ENCODE measurements around the gene PMCH. TPM values are rescaled to one million over a fixed set of nuclear protein-coding genes. Genes with fewer than 3 reads are reported as not detected.
"Not testable (repeated sequence)": the region's sequence is repeated elsewhere in the genome, so short reads cannot be mapped to it uniquely, and the experiment has no call there.

PMCH gene, protein sequence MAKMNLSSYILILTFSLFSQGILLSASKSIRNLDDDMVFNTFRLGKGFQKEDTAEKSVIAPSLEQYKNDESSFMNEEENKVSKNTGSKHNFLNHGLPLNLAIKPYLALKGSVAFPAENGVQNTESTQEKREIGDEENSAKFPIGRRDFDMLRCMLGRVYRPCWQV
- not detected in 2 replicates for total RNA-seq (2014; rRNA removed)
- polyA plus RNA-seq (2012): not detected

- DNase-seq (ENCODE audit: low read depth): peak; percentile 78
These were observed at the start of gene PMCH for GRCh38 chr12:102197789-102198188. Gene PMCH, minus strand, starts transcription at chr12:102197833. Its CDS starts 63 bp downstream, at chr12:102197770.

GRCh38 chr12:102240859-102241258, 43.2 kb upstream of the PMCH start:
- DNase-seq (ENCODE audit: low read depth): not testable (repeated sequence)

DNA sequence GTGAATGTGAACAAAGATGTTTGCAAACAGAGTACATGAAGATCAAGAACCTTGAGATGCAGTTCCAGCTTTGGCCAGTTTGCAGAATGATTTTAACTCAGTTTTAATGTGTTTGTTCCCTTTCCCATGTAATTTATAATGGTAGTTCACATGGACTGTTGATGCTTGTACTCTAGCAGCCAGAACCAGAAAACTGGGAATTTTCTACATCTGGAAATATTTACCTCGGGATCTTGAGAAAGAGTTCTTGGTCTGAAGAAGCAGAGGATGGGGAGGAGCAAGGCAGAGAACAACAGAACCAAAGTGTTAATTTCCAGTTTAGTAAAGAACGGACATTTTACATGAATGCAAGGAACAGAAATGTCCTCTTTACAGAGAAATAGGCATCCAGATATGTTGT, 37.0 kb upstream of the PMCH start:
- DNase-seq (ENCODE audit: low read depth): no peak

DNA sequence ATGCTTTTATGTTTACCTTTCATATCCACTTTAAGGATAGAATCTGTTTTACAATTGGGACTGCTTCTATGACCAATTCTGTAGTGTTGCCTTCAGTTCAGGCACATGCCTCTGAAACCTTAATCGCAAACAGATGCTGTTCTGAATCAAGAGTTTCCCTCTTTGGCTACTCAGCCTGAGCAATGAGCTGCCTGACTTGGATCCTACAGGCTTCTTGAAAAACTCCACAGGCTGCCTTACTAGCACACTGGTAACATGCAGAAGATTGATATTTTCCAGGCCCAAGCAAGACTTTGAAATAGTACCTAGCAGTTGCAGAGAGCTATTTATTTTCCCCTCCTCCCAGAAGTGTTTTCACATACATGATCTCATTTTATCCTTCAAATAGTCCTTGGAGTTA, 34.8 kb upstream of the PMCH start:
- no peak for DNase-seq (ENCODE audit: low read depth)

- no peak for DNase-seq (ENCODE audit: low read depth)
These were observed 34.4 kb upstream of the PMCH start for GRCh38 chr12:102232036-102232435.

- no peak for DNase-seq (ENCODE audit: low read depth)
These were observed 30.3 kb upstream of the PMCH start for GRCh38 chr12:102227954-102228353.

DNA sequence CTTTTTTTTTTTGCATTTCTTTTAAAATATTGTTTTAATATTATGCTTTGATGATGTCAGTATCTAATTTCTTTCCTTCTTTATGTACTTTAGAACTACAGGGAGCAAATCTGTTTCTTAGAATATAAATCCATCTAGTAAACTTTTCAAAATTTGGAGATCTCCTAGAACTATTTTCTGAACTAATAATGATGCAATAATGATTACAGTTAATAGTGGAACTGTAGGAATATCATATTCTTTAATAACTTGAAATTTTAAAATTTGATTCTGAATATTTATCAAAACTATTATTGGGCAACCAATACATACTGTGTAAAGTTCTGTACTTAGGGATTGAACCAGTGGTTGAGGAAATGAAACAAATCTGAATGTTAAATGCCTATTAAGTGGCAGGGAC, 23.1 kb upstream of the PMCH start:
- no peak for DNase-seq (ENCODE audit: low read depth)

- peak; percentile 55 for DNase-seq (ENCODE audit: low read depth)
These were observed 18.5 kb upstream of the PMCH start for GRCh38 chr12:102215992-102216691.

GRCh38 chr12:102204025-102204424, 6.4 kb upstream of the PMCH start:
- DNase-seq (ENCODE audit: low read depth): no peak

DNA sequence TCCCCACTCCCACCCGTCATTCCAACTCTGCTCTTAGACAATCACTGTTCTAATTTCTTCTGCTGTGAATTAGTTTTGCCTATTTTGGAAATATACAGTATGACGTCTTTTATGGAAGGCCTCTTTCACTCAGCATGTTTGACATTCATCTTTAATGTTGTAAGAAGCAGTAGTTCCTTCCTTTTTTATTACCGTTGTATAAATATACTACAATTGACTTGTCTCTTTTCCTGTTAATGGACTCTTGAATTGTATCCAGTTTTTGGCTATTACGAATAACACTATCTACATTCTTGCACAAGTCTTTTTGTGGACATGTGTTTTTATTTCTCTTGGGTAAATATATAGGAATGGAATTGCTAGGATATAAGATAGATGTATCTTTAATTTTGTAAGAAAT, 4.9 kb upstream of the PMCH start:
- DNase-seq (ENCODE audit: low read depth): no peak

DNA sequence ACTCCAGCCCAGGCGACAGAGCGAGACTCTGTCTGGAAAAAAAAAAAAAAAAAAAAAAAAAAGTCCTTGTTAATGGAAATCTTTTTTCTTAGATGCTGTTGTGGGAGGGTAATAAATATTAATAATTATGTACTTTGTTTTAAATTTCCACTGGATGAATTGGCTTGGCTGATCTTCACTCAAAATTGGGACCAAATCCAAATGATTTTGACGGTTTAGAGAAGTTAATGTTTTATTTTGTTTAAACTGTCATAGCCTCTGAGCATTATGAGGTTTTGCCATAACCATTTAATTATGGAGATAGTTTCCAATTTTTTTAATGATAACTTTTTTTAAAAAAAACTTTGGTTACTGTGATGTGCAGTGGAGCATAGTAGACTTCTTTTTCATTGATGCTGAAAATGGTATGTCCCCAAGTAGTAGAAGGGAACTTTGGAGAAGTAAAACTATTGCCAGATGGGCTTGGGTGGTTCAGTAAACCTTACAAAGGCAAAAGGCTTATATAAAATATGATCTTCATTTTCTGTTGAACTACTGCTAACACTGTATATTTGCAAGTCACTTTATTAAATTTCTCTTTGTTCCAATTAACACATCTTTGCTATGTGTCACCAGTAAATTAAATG, 3.9 kb upstream of the PMCH start:
- no peak for DNase-seq (ENCODE audit: low read depth)

DNA sequence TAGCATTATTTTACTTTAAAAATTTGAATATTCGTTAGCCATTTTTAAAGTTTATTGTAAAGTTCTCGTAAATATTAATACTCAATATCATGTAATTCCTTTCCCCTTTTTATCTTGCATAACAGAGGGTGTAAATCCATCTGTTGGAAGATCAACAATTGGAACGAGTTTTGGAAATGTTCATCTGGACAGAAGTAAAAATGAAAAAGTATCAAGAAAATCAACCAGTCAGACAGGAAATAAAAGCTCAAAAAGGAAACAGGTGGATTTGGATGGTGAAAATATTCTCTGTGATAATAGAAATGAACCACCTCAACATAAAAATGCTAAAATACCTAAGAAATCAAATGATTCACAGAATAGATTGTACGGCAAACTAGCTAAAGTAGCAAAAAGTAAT, 1.8 kb downstream of the PMCH start:
- no peak for DNase-seq (ENCODE audit: low read depth)

- no peak for DNase-seq (ENCODE audit: low read depth)
These were observed 15.0 kb downstream of the PMCH start for GRCh38 chr12:102182635-102183034.

- DNase-seq (ENCODE audit: low read depth): no peak
These were observed 22.9 kb downstream of the PMCH start for GRCh38 chr12:102174761-102175160.

DNA sequence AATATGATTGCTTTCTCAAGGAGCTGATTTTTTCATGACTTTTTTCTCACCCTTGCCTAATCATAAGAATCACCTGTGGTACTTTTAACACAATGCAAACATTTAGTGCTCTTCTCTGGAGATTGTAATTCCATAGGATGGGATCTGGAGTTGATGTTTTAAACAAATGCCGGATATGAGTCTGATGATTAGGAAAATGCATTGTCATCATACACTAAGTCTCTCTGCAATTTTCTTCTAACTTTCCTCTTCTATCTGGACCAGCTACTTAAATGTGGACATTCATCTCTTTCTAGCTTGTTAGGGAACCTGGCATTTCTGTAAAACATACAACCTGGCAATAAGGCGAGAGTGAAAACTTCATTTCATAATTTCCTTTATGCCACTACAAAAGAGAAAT, 23.5 kb downstream of the PMCH start:
- DNase-seq (ENCODE audit: low read depth): no peak

GRCh38 chr12:102172436-102172835, 25.2 kb downstream of the PMCH start:
- DNase-seq (ENCODE audit: low read depth): peak; percentile 13

DNA sequence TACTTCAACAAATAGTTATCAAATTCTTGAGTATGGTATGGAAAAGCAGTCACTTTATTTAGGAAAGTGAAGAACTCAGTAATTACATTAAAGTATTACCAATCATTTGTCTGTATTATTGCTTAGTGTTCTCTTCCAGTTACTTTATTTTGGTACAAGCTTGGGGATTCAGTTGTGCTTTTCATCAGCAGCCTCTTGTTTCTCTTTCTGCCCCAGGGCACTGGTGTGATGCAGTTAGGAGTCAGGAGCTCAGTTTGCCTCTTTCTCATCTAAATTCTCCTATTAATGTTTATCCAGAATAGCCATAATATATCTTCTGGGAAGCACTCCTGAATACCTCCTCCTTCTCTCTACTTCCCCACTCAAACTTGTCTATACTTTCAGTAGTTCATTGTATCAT, 25.7 kb downstream of the PMCH start:
- no peak for DNase-seq (ENCODE audit: low read depth)

DNA sequence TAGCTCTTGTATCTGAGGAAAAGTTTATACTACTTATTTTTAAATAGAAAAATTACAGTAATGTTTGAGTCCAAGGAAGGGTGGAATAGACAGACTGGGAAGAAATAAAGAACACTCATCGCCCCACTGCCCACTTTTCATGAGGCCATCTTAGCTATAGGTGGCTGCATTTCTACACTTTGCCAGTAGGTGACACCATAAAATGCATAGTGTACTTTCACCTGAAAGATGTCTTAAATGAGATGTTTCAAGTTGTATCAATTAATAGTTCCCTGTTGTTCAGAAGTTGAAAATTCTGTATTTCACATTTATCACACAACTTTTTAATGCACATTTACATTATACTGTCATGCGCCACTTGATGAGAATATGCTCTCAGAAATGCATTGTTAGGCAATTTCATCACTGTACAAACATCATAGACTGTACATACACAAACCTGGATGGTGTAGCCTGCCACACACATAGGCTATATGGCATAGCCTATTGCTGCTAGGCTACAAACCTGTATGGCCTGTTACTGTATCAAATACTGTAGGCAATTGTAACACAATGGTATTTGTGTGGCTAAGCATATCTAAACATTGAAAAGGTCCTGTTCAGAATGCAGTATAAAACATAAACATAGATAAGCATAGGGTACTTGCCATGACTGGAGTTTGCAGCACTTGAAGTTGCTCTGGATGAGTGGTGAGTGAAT, 27.6 kb downstream of the PMCH start:
- peak; percentile 31 for DNase-seq (ENCODE audit: low read depth)

DNA sequence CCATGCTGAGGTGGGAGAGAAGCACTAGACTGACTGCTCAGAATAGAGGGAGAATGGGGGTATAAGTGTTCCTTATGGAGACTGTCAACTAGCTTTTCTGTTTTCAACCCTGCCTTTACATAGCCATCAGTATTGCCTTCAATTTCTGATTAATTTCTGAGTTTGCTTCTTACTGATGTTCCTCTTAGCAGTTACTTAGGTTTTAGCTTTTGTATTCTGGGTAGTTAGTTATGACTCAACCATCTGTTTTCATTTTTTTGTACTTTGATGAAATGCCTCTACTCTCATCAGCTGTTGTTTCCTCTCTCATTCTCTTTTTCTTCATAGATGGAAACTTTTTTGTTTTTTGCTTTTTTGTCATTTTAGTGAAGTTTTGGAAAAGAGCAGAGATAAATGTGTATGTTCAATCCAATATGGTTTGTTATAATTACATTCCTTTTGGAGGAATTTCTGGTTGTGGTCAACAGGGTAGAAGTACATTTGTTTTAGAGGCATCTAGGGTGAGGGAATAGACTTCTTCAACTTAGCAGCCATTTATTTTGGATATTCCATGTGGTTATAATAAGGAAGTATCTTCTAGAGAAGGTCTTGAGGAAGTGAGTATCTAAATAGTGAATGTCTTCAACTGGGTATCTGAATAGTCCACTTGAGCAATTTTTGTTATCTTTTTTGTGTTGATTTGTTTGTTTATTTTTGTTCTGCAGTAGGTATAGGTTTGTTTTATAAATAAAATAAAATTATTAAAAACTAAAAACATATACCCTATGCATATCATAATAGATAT, 29.6 kb downstream of the PMCH start:
- peak; percentile 51 for DNase-seq (ENCODE audit: low read depth)

- no peak for DNase-seq (ENCODE audit: low read depth)
These were observed 34.2 kb downstream of the PMCH start for GRCh38 chr12:102163383-102163782.

GRCh38 chr12:102155206-102155605, 42.4 kb downstream of the PMCH start:
- not testable (repeated sequence) for DNase-seq (ENCODE audit: low read depth)

Data from LHCN-M2 (cell line).